PC-3 (cell line): Measurements from ENCODE around the gene SYS1.

Source experiments
- CTCF ChIP-seq: fragments of 300-600 bp; sonication (generic); conservative IDR thresholded peaks from 2 replicates; pipeline ENCODE4 v1.5.1; 2017; ENCODE audit warnings: antibody characterized with exemption, low read depth, mild to moderate bottlenecking, low read length
- EZH2 ChIP-seq: fragments of 300-600 bp; sonication (generic); IDR thresholded peaks from one replicate; pipeline ENCODE4 v1.6.1; 2017; ENCODE audit warnings: antibody characterized with exemption, mild to moderate bottlenecking, low read length; ENCODE audit not compliant: unreplicated experiment
- EZH2phosphoT487 ChIP-seq: fragments of 300-600 bp; sonication (generic); IDR thresholded peaks from 2 replicates; pipeline ENCODE4 v1.6.1; 2018; ENCODE audit warnings: mild to moderate bottlenecking, antibody characterized with exemption, low read length, borderline replicate concordance

- TF ChIP-seq EZH2, result no peak
- no peak for TF ChIP-seq CTCF
- no peak for TF ChIP-seq EZH2phosphoT487
Measured at GRCh38 chr20:45328451-45328850, 34.5 kb upstream of the SYS1 start.
